Stimulated activated memory B cell treated with anti-CD40 and anti-IgM and Interleukin-4, amounts not matched to agents 10 μg/mL and 1 μg/mL and 100 μg/mL, for 72 hours (primary cell): ENCODE results near the gene RNF14.

Experiments
- ATAC-seq: fragments of 150-1000 bp; cut with Tn5 transposase; 2 replicates; pipeline ENCODE4 v1.10.0; 2021
- H3K27ac Mint-ChIP-seq: one replicate; pipeline ENCODE4 v1.8.0; 2022; ENCODE audit warnings: mild to moderate bottlenecking, mixed read lengths
- H3K27me3 Mint-ChIP-seq: one replicate; pipeline ENCODE4 v1.8.0; 2022; ENCODE audit warnings: mixed read lengths
- H3K36me3 Mint-ChIP-seq: one replicate; pipeline ENCODE4 v1.8.0; 2022; ENCODE audit warnings: mixed read lengths
- H3K4me1 Mint-ChIP-seq: one replicate; pipeline ENCODE4 v1.8.0; 2022; ENCODE audit warnings: mixed read lengths
- H3K4me3 Mint-ChIP-seq: one replicate; pipeline ENCODE4 v1.8.0; 2022; ENCODE audit warnings: mild to moderate bottlenecking, moderate library complexity, mixed read lengths
- H3K9me3 Mint-ChIP-seq: one replicate; pipeline ENCODE4 v1.8.0; 2022; ENCODE audit warnings: mixed read lengths

The RNF14 gene

GRCh38 chr5:141960018-141960417 is 8.9 kb upstream of the RNF14 start:
- ATAC-seq, result no peak
- H3K4me1 Mint-ChIP-seq, result peaks cover 29% of the 10 kb centered on the region

GRCh38 chr5:141960449-141961323 is 8.2 kb upstream of the RNF14 start:
- Mint-ChIP-seq H3K9me3 (no peaks in the 10 kb centered on the region), H3K27me3 (peaks cover 9% of the 10 kb centered on the region), H3K4me3 (no peak overlapping the region), H3K36me3 (no peaks in the 10 kb centered on the region), H3K4me1 (peaks cover 29% of the 10 kb centered on the region), H3K27ac (peak overlapping the region; percentile 16)
- peak; percentile 95 for ATAC-seq

More at GRCh38 chr5:141960018-141960417, 8.9 kb upstream of the RNF14 start:
- no peaks in the 10 kb centered on the region for H3K36me3 Mint-ChIP-seq
- H3K9me3 Mint-ChIP-seq, result no peaks in the 10 kb centered on the region
- H3K27me3 Mint-ChIP-seq, result peaks cover 9% of the 10 kb centered on the region
- H3K27ac Mint-ChIP-seq, result no peak overlapping the region
- H3K4me3 Mint-ChIP-seq, result no peak overlapping the region

GRCh38 chr5:141961466-141961865 is 7.4 kb upstream of the RNF14 start:
- Mint-ChIP-seq H3K27me3 (peaks cover 9% of the 10 kb centered on the region), H3K4me3 (no peak overlapping the region), H3K4me1 (peaks cover 30% of the 10 kb centered on the region), H3K27ac (no peak overlapping the region), H3K36me3 (no peaks in the 10 kb centered on the region), H3K9me3 (no peaks in the 10 kb centered on the region)
- no peak for ATAC-seq

- Mint-ChIP-seq H3K4me3 (no peak overlapping the region), H3K27ac (no peak overlapping the region), H3K9me3 (no peaks in the 10 kb centered on the region), H3K36me3 (no peaks in the 10 kb centered on the region), H3K4me1 (peaks cover 40% of the 10 kb centered on the region), H3K27me3 (peaks cover 9% of the 10 kb centered on the region)
- no peak for ATAC-seq
These were observed 5.2 kb upstream of the RNF14 start for GRCh38 chr5:141963701-141964100.

GRCh38 chr5:141965071-141965470 is 3.8 kb upstream of the RNF14 start:
- Mint-ChIP-seq H3K4me3 (no peak overlapping the region), H3K36me3 (no peaks in the 10 kb centered on the region), H3K4me1 (peaks cover 46% of the 10 kb centered on the region), H3K27me3 (no peaks in the 10 kb centered on the region), H3K9me3 (no peaks in the 10 kb centered on the region), H3K27ac (no peak overlapping the region)
- ATAC-seq, result no peak

- Mint-ChIP-seq H3K4me1 (peaks cover 40% of the 10 kb centered on the region), H3K27ac (peak overlapping the region; percentile 92), H3K4me3 (peak overlapping the region; percentile 19), H3K9me3 (no peaks in the 10 kb centered on the region), H3K36me3 (peaks cover 2% of the 10 kb centered on the region), H3K27me3 (no peaks in the 10 kb centered on the region)
- no peak for ATAC-seq
These were observed 2.5 kb upstream of the RNF14 start for GRCh38 chr5:141966275-141966962.

- peaks cover 6% of the 10 kb centered on the region for H3K36me3 Mint-ChIP-seq
- peak overlapping the region; percentile 92 for H3K27ac Mint-ChIP-seq
- H3K27me3 Mint-ChIP-seq, result no peaks in the 10 kb centered on the region
- H3K4me3 Mint-ChIP-seq, result peak overlapping the region; percentile 19
- peaks cover 40% of the 10 kb centered on the region for H3K4me1 Mint-ChIP-seq
- no peaks in the 10 kb centered on the region for H3K9me3 Mint-ChIP-seq
- no peak for ATAC-seq
These were observed 2.0 kb upstream of the RNF14 start for GRCh38 chr5:141966963-141967333.

GRCh38 chr5:141969783-141970771 is 1.2 kb downstream of the RNF14 start:
- H3K27me3 Mint-ChIP-seq, result no peaks in the 10 kb centered on the region
- H3K4me3 Mint-ChIP-seq, result peak overlapping the region; percentile 86
- peak; percentile 52 for ATAC-seq
- H3K4me1 Mint-ChIP-seq, result peaks cover 40% of the 10 kb centered on the region
- H3K27ac Mint-ChIP-seq, result peak overlapping the region; percentile 92
- peaks cover 26% of the 10 kb centered on the region for H3K36me3 Mint-ChIP-seq
- H3K9me3 Mint-ChIP-seq, result no peaks in the 10 kb centered on the region

- Mint-ChIP-seq H3K27ac (no peak overlapping the region), H3K4me3 (no peak overlapping the region), H3K36me3 (peaks cover 45% of the 10 kb centered on the region)
These were observed 5.1 kb downstream of the RNF14 start for GRCh38 chr5:141973871-141974595.

GRCh38 chr5:141976176-141976575 is 7.3 kb downstream of the RNF14 start:
- Mint-ChIP-seq H3K27ac (no peak overlapping the region), H3K4me1 (no peaks in the 10 kb centered on the region), H3K9me3 (no peaks in the 10 kb centered on the region), H3K4me3 (no peak overlapping the region), H3K27me3 (no peaks in the 10 kb centered on the region), H3K36me3 (peaks cover 56% of the 10 kb centered on the region)
- ATAC-seq, result no peak

More at GRCh38 chr5:141973871-141974595, 5.1 kb downstream of the RNF14 start:
- no peaks in the 10 kb centered on the region for H3K9me3 Mint-ChIP-seq
- H3K4me1 Mint-ChIP-seq, result peaks cover 16% of the 10 kb centered on the region
- H3K27me3 Mint-ChIP-seq, result no peaks in the 10 kb centered on the region
- no peak for ATAC-seq

GRCh38 chr5:141978389-141978788 is 9.5 kb downstream of the RNF14 start:
- H3K4me1 Mint-ChIP-seq, result no peaks in the 10 kb centered on the region
- no peak overlapping the region for H3K4me3 Mint-ChIP-seq
- no peaks in the 10 kb centered on the region for H3K9me3 Mint-ChIP-seq
- H3K36me3 Mint-ChIP-seq, result peaks cover 61% of the 10 kb centered on the region
- no peak overlapping the region for H3K27ac Mint-ChIP-seq
- ATAC-seq, result no peak
- no peaks in the 10 kb centered on the region for H3K27me3 Mint-ChIP-seq

- Mint-ChIP-seq H3K4me3 (no peak overlapping the region), H3K27me3 (no peaks in the 10 kb centered on the region), H3K9me3 (no peaks in the 10 kb centered on the region), H3K27ac (no peak overlapping the region), H3K4me1 (no peaks in the 10 kb centered on the region), H3K36me3 (peaks cover 53% of the 10 kb centered on the region)
- ATAC-seq, result no peak
These were observed 13.7 kb downstream of the RNF14 start for GRCh38 chr5:141982626-141983025.

GRCh38 chr5:141986072-141986471 is 17.2 kb downstream of the RNF14 start:
- H3K4me1 Mint-ChIP-seq, result no peaks in the 10 kb centered on the region
- H3K36me3 Mint-ChIP-seq, result peaks cover 37% of the 10 kb centered on the region
- no peak for ATAC-seq
- H3K27ac Mint-ChIP-seq, result no peak overlapping the region
- no peaks in the 10 kb centered on the region for H3K27me3 Mint-ChIP-seq
- no peak overlapping the region for H3K4me3 Mint-ChIP-seq
- H3K9me3 Mint-ChIP-seq, result no peaks in the 10 kb centered on the region

- Mint-ChIP-seq H3K4me3 (no peak overlapping the region), H3K27me3 (no peaks in the 10 kb centered on the region), H3K9me3 (no peaks in the 10 kb centered on the region), H3K4me1 (peaks cover 7% of the 10 kb centered on the region), H3K27ac (no peak overlapping the region), H3K36me3 (peaks cover 33% of the 10 kb centered on the region)
- no peak for ATAC-seq
These were observed 20.8 kb downstream of the RNF14 start for GRCh38 chr5:141989720-141990119.
